HG03432 (cell line): ENCODE measurements around the gene WASF2.

Experiments used
- ATAC-seq: cut with Tn5 transposase; IDR thresholded peaks from one replicate; pipeline ENCODE4 v1.9.1; 2021; ENCODE audit warnings: mild to moderate bottlenecking, moderate library complexity; ENCODE audit not compliant: unreplicated experiment

Gene WASF2

DNA sequence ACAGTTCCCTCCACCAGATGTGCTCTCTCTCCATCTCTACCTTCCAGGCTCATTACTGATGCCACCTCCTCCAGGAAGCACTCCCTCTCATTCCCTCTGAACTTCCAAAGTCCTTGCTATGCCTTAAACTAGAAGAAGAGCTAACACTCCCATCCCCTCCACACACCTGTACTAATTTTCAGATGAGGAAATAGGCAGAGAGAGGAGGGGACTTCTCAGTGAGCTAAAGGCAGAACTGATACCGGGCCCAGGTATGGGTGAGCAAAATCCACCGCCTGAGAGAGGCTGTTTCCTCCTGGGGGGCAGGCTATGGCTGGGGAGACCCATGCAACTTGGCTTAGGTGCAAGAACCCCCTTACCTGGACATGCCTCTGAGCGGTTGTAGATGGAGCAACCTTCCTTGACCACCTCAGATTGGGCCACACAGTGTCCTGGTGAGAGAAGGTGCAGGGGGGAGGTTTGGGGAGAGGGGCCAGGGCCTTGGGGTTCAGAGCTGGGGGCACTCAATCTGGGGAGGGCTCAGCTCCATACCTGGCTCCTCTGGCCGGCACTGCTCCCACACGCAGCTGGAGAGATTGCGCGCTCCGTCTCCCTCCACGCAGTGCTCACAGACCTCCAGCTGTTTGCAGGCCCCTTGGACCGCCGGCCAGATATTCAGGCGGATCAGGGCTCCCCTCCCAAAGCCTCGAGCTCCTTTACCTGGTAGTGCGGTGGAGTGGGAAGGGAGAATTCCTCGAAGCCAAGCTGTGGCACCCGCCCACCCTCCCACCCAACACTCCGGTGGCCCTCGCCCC lies 107.8 kb downstream of the WASF2 start:
- no peak for ATAC-seq

- no peak for ATAC-seq
Observed at GRCh38 chr1:27380766-27381733, 108.9 kb downstream of the WASF2 start.

DNA sequence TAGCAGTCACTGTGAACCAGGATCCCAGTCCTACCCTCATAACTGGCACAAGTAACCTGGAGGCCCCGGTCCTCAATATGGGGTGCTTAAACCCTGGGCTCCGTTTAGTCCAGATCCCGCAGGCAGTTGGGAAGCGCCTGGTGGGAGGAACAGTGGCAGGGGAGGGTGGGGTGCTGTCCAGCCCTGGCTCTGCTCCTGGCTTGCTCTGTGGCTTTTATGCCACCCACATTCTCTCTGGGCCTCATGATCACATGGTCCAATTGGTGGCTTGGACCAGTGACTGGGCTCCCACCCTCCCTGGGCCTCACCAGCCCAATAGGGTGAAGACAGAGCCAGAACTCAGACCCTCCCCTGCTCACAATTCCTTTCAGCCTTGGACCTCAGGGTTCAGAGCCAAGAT lies 109.7 kb downstream of the WASF2 start:
- no peak for ATAC-seq

GRCh38 chr1:27379564-27380122 lies 110.3 kb downstream of the WASF2 start:
- no peak for ATAC-seq

GRCh38 chr1:27377760-27378495 lies 112.0 kb downstream of the WASF2 start:
- ATAC-seq = no peak

- no peak for ATAC-seq
Observed at GRCh38 chr1:27374362-27375086, 115.4 kb downstream of the WASF2 start, which contains the start of gene FCN3. FCN3 (minus strand) TSS chr1:27374824; CDS start chr1:27374818, 6 bp downstream.

GRCh38 chr1:27372808-27373690 lies 116.9 kb downstream of the WASF2 start:
- ATAC-seq = no peak

DNA sequence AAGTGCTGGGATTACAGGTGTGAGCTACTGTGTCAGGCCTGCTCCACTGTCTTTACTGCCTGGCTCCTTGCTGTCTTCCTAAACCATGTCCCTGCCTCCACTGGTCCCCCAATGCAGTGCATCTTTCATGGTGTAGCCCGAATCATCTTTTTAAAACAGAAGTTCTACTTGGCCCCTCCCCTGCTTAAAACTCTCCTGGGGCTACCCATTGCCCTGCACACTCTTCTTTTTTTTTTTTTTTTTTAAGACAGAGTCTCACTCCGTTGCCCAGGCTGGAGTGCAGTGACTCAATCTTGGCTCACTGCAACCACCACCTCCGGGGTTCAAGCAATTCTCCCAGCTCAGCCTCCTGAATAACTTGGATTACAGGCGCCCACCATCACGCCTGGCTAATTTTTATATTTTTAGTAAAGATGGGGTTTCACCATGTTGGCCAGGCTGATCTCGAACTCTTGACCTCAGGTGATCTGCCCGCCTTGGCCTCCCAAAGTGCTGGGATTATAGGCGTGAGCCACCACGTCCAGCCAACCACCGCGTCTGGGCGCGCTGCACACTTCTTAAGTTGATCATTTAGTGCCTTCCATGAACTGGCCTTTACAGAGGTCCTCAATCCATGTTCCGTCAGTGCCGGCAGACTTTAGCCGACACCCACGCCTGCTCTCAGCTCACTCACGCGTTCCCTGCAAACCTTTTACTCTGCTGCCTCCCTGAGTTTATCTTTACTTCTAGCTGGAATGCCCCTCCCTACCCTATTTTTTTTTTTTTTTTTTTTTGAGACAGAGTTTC lies 117.8 kb downstream of the WASF2 start:
- no peak for ATAC-seq

DNA sequence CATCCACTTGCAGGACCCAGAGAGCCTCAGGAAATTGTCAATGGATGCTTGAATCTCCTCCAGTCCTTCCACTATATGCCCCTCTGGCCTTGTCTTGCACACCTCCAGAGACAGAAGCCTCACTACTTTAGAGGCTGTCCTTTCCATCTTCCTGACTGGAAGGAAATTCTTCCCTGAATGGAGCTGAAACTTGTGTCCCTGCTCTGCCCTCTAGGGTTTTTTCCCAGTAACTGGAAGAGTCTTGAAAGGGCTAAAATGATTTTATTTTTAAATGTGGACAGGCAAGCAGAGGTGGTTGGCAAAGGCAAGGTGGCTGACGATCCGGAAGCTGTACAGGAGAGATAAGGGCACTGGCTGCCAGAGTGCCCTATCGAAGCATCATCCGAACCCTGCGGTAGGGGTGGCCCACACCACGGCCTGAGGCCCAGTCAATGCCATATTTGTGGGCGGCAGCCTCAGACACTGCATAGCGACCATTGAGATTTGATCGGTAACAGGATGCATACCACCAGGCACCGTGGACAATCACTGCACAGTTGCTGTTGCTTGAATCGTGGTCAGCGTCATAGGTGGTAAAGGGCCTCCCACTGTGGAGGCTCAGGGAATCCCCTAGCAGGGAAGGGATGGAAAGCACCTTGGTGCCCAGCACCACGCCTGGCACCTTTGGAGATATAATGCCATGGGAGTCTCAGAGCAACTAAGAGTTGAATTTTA lies 120.9 kb downstream of the WASF2 start:
- no peak for ATAC-seq

DNA sequence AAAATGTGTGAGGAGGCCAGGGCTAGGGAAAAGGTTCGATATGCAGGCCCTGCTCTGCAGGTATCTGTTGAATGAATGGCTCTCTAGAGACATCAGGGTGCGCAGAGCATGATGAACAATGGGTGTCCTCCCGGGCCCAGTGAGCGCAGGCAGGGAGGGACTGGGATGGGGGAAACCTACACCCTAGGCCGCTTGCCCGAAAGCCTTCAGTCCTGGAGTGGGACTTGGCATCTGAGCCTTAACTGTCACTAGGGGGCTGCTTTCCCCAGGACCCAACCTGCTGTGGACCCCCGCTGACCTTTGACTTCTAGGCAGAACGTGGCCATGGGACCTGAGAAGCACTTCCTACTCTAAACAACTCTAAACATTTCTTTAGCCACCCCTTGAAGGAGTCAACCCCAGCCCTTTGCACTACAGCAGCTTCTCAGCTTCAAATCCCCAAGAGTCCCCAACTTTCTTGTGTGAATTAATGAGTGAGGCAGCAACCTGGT lies 122.8 kb downstream of the WASF2 start:
- no peak for ATAC-seq

GRCh38 chr1:27366411-27367159 lies 123.4 kb downstream of the WASF2 start, which contains the start of gene MAP3K6:
MAP3K6 (minus strand) TSS chr1:27366961; CDS start chr1:27366597, 364 bp downstream.
- peak; percentile 37 for ATAC-seq

DNA sequence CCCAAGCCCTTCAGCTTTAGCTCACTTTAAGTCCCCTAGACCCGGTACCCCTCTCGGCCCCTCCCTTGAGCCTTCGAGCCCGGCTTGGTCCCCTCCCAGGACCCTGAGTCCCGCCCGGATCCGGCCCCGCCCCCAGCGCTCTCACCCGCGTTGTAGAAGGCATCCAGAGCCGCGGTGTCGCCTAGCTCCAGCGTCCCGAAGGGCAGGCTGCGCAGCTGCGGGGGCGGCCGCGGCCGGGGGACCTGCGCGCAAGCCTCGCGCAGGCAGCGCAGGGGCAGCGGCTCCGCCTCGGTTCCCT lies 123.9 kb downstream of the WASF2 start:
- ATAC-seq = peak; percentile 34

GRCh38 chr1:27365372-27366112 lies 124.4 kb downstream of the WASF2 start:
- ATAC-seq = peak; percentile 42

GRCh38 chr1:27364696-27365371 lies 125.1 kb downstream of the WASF2 start:
- no peak for ATAC-seq
